ENCODE results near the gene LIPH.
"Not testable (repeated sequence)": the region's sequence is repeated elsewhere in the genome, so short reads cannot be mapped to it uniquely, and the experiment has no call there.

Gene LIPH

GRCh38 chr3:185479373-185479945 is 72.9 kb downstream of the LIPH start:
- DNase-seq: no peak

GRCh38 chr3:185477316-185477715 is 75.1 kb downstream of the LIPH start:
- no peak for DNase-seq

- not testable (repeated sequence) for DNase-seq
Measured at GRCh38 chr3:185474922-185475321, 77.5 kb downstream of the LIPH start.

- no peak for DNase-seq
Measured at GRCh38 chr3:185473290-185473815, 79.0 kb downstream of the LIPH start.

GRCh38 chr3:185470323-185470722 is 82.1 kb downstream of the LIPH start:
- no peak for DNase-seq

- DNase-seq: no peak
Measured at GRCh38 chr3:185469542-185469941, 82.8 kb downstream of the LIPH start.

GRCh38 chr3:185466123-185466522 is 86.3 kb downstream of the LIPH start:
- not testable (repeated sequence) for DNase-seq

- DNase-seq: no peak
Measured at GRCh38 chr3:185465471-185465870, 86.9 kb downstream of the LIPH start.

- no peak for DNase-seq
Measured at GRCh38 chr3:185460719-185461350, 91.6 kb downstream of the LIPH start.

GRCh38 chr3:185460309-185460708 is 92.1 kb downstream of the LIPH start:
- no peak for DNase-seq

- no peak for DNase-seq
Measured at GRCh38 chr3:185457376-185457775, 95.0 kb downstream of the LIPH start.

Measured in stimulated activated CD4-positive, alpha-beta T cell treated with anti-CD3 and anti-CD28 coated beads, Interleukin-2, amount 100 ng/mL, for 24 hours (primary cell).